ENCODE results near the gene CPEB4. TPM values are rescaled to one million over a fixed set of nuclear protein-coding genes. Genes with fewer than 3 reads are reported as not detected.

CPEB4 gene
- total and polyA plus RNA-seq, 2 of the 8 experiments (the other 6 are each of a cell fraction or from before 2014, with no cell fraction given), result 8.4 to 13.4 TPM

DNA sequence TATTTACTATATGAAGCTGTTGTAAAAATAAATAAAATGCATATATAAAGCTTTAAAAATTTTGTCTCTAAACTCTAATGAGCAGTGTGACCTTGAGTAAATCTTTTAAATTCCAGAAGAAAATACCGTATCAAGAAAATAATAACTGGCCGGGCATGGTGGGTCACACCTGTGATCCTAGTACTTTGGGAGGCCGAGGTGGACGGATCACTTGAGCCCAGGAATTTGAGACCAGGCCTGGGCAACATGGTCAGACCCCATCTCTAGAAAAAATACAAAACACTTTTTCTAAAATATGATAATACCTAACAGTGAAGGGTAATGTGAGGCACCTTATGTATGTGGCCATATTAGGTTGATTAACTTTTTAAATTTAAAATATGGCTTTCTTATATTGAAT lies 8.5 kb downstream of the CPEB4 start (continued):
- TF ChIP-seq TAF7 (optimal IDR thresholded peaks at IDR 0.05; ENCODE audit: borderline replicate concordance, low read depth, low read length) (no peak), CHD1 (IDR thresholded peaks at IDR 0.05; ENCODE audit: low read depth, low read length) (no peak)

All from H1 (cell line).